HG03095 (cell line): ENCODE results near the gene RPS17.
"Not testable (repeated sequence)": the region's sequence is repeated elsewhere in the genome, so short reads cannot be mapped to it uniquely, and the experiment has no call there.

ENCODE experiments used
- ATAC-seq: cut with Tn5 transposase; IDR thresholded peaks from one replicate; pipeline ENCODE4 v1.9.1; 2021; ENCODE audit warnings: moderate library complexity; ENCODE audit not compliant: unreplicated experiment

Gene RPS17

DNA sequence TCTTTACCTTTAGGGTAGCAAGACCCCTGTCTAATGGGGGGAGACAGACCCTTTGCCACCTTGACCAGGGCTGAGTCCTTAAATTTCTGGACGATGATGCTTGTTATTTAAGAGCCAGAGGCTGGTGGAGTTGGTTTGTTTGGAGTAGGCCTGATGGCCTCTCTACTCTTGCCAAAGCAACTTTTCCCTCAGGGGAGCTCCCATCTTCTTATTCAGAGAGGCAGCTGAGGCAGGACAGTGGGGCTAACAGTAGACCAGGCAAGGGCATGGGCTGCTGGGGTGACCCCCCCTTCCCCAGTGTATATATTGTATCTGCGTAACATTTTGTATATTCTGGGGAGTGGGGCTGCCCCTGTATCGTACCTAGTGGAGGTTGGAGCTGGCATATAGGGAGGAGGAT, 10.3 kb downstream of the RPS17 start:
- no peak for ATAC-seq

DNA sequence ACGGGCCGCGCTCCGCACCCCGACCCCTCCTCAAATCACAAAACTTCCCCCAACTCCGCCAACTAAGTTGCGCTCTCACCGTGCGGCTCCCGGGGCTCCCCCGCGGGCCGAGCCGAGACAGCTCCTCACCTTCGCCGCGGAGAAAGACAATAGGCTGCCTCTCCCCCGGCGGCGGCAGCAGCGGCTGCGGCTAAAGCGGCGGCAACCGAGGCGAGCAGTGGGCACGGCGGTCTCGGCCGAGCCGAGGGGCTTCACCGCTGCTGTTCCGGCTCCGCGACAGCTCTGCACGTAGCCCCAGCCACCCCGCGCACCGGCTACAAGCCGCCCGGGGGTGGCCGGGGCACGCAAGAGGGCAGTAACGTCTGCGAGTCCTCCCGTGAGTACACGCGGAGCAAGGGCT, 26.7 kb downstream of the RPS17 start:
- not testable (repeated sequence) for ATAC-seq

DNA sequence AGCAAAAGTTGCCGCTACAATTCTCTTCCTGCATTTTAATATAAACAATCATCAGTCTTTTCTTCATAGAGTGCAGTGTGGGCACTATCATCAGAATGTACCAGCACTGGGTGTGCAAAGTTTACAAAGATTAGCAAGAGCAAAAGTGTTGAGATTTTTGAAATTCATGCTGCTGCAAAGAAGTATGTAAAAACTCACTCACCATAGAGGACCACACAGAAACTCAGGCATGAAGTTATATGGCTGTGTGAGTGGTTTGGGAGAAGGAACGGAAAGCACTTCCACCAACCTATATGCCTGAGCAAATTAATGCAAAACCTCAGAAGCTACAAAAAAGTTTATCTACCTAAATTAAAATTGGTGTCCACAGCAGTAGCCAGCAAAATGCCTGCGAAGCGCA, 32.6 kb downstream of the RPS17 start:
- not testable (repeated sequence) for ATAC-seq

DNA sequence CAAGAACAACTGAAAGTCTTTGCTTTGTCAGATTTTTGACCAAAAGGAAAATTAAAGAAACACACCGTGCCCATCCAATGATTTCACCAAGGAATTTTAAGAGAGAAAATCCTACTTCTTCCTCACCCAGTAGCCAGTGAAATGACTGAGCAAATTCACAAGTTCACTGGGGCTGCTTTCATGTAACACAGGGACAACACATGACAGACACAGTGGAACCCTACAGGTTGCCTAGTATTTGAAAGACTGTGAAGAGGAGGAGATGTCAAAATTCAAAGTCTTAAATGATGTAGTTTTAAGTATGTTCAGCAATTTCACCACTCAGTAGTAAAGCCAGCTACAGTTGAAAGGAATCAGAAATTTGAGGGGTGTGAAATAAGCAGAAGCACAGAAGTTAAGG, 33.2 kb downstream of the RPS17 start:
- not testable (repeated sequence) for ATAC-seq

DNA sequence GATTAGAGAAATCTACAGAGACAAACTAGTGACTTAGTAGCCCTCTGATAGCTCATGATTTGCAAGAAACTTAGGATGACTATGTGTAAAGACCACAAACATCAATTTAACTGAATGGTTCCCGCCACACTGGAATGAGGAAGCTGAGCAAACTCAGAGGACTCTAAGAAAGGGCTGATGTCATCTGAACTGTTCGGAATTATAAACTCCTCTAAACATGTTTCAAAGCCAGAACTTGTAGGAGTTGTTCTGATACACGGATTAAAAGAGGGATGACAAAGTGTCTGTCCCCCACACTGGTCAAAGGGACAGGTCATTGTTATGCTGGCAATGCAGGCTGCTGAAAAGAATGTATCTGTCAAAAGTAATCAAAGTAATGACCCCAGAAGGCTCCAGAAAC, 34.4 kb downstream of the RPS17 start:
- ATAC-seq: not testable (repeated sequence)

DNA sequence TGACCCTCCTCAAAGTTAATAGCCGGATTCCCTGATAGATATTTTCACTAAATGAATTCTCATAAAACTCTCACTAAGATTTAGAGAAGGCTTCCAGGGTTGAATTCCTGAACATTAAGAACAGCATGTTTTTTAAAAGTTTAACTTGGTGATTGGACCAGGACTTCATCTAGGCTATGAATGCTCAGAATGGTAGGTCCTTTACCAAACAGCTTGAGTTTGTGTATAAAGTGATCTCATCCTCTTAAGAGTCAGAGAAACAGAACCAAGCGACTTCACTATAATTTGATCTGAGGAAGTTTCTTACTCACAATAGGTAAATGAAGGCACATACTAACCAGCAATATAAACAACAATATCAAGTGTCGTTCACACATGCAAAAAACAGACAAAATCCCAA, 36.2 kb downstream of the RPS17 start:
- ATAC-seq: not testable (repeated sequence)

DNA sequence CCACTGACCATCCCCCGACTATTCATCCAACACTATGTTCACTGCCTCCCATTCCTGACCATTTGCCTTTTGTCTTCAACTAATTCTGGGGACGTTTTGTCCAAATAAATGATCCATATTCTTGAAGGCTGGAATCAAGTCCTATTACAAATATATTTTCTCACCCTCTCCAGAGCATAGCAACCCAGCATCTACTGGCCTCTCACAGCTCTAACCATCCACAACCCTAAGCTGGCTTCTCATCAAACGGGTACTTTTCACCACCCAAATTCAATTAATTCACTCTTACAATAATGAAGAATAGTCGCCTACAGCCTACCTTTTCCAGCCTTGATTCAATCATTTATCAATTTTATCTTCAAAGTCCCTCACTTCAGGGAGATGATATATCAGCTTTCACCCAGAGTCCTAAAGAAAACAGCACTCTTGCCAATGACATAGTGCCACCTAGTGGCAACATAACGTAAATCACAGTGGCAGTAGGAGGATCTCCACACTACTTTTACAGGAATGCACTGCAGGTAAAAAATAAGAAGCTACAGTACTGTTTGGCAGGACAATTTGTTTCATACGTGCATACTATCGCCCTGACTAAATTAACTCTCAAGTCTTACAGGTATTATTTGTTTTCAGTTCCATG, 37.4 kb downstream of the RPS17 start:
- ATAC-seq: not testable (repeated sequence)

DNA sequence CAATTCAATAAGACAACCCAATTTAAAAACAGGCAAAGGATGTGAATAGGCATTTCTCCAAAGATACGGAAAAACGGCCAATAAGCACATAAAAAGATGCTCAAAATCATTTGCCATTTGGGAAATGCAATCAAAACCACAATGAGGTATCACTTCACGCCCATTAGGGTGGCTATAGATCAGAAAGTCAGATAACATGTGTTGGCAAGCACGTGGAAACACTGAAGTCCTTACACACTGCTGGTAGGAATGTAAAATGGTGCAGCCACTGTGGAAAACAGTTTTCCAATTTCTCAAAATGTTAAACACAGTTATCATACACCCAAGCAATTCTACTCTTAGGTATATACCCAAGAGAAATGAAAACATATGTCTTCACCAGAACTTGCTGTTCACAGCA, 39.5 kb downstream of the RPS17 start:
- ATAC-seq: not testable (repeated sequence)

DNA sequence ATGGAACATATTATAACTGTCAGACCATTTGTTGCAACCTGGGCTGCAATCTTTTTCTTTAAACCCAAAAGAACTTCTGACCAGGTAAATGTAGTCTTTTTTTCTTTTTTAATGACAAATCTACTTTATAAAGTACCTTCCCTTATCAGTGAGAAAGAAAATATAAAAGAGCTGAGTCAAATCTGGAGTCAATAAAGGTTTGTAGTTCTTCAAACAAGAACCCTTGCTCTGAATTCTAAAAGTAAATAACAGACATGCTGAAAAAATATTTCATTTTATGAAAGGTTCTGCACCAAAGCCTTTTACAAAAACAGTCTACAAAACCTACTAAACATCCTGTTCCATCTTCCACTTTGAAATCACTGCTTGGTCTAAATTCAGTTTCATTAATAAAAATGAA, 42.3 kb downstream of the RPS17 start:
- ATAC-seq: not testable (repeated sequence)

DNA sequence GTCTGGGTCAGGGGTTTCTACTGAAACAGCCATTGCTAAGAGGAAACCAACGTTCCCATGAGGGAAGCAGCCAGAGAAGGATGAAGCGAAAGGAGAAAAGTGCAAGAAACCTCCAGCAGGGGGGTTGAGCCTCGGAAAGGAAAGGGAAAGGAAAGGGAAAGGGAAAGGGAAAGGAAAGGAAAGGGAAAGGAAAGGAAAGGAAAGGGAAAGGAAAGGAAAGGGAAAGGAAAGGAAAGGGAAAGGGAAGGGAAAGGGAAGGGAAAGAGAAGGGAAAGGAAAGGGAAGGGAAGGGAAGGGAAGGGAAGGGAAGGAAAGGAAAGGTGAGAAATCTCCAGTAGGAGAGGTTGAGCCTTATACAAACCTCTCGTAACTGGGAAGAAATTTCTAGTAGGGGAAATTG, 52.0 kb downstream of the RPS17 start:
- not testable (repeated sequence) for ATAC-seq

DNA sequence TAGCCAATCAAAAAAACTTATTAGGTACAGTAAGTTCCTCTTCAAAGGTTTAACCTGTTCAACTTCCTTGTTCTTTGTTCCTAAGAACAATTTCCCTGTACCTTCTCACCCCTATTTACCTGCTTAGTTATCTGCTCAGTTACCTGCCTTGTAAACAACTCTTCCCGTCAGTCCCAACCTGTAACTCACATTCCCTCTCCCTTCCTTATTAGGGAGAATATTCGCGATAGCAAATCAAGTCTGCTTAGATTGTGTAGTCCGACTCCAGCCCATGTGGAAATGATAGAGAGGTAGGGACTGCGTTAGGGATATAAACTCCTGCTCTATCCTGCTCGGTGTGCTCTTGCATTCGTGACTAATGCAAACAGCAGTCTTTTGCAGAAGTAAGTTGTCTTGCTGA, 53.2 kb downstream of the RPS17 start:
- ATAC-seq: not testable (repeated sequence)
